Measurements from ENCODE around the gene TMEM69.

- TF ChIP-seq CTCF (conservative IDR thresholded peaks at IDR 0.05), result no peak
- no peak for TF ChIP-seq ZFX (IDR thresholded peaks at IDR 0.05)
These were observed 2.0 kb upstream of the TMEM69 start for GRCh38 chr1:45686015-45686287.

All from C4-2B (cell line).